ENCODE data around the gene XPNPEP2.
A peak's percentile ranks its signal among the peaks of the same experiment; 100 is the strongest.

The XPNPEP2 gene

DNA sequence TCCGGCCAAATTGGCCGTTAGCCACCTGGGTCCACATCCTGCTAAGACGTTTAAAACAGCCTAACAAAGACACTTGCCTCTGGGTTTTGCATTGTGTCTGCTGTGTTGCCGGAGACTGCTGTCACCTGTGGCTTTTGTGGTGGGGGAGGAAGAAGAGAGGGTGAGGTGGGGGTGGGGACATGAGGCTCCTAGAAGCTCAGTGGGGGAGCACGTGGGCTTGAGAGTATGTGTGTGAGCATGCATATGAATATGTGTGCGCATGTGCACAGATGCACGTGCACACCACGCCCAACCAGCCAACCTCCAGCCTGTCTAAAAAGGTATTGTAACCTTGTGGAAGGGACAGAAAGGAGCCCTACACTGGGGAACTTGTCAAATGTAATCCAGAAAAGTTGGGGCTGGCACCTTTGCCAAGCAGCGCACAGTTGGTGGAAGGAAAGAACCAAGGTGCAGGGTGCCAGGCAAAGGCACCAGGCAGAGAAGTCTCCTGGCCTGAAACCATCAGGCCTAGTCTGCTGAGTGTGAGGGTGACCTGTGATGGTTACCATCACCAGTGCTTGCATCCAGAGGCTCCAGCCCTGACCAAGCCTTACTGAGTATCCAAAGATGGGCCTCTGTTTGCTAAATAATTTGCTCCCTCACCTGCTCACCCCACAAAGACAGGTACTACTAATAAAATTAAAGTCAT is 30.8 kb downstream of the XPNPEP2 start:
- H3K4me3 ChIP-seq (ENCODE audit: low read depth, low read length) = no peak overlapping the region
- DNase-seq (ENCODE audit: low read depth) = peak; percentile 20
- TF ChIP-seq, protein P1, sequence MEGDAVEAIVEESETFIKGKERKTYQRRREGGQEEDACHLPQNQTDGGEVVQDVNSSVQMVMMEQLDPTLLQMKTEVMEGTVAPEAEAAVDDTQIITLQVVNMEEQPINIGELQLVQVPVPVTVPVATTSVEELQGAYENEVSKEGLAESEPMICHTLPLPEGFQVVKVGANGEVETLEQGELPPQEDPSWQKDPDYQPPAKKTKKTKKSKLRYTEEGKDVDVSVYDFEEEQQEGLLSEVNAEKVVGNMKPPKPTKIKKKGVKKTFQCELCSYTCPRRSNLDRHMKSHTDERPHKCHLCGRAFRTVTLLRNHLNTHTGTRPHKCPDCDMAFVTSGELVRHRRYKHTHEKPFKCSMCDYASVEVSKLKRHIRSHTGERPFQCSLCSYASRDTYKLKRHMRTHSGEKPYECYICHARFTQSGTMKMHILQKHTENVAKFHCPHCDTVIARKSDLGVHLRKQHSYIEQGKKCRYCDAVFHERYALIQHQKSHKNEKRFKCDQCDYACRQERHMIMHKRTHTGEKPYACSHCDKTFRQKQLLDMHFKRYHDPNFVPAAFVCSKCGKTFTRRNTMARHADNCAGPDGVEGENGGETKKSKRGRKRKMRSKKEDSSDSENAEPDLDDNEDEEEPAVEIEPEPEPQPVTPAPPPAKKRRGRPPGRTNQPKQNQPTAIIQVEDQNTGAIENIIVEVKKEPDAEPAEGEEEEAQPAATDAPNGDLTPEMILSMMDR (IDR thresholded peaks at IDR 0.05; ENCODE audit: low read depth, low read length, missing control alignments) = no peak
- in situ Hi-C loops (cut with HindIII; ENCODE audit: low sequenced_read_pairs) = no loop called here

DNA sequence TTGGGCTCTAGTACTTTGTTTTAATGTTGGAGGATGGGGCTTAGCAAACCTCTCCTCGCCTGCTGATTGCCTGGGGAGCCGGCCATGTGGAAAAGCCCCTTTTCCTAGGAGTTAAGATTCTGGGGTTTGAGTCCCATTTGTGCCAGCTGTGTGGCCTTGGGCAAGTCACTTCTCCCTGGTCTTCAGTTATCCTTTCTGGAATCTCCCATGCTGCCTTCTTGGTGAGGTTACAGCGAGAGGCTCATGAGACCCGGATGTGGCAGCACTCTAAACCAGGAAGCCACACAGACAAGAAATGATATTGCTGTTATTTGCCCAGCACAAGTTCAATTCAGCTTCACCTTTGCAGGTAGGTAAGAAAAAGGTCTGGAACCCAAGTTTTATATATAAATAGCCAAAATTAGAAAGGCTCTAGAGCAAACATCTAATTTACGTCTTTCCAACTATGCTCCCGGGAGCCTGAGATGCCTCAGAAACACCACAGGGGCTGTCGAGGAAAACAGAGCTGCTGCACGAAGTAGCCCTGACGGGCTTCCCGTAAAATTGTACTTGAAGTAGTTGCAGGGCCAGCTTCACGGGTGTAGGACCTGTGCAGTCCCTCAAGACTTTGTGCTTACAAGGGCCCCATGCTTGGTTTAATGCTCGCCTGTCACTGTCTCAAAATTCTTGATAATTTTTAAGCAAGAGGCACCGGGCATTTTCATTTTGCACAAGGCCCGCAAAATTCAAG is 32.7 kb downstream of the XPNPEP2 start:
- no peak overlapping the region for H3K4me3 ChIP-seq (ENCODE audit: low read depth, low read length)
- no peak for DNase-seq (ENCODE audit: low read depth)
- TF ChIP-seq, protein P1 (IDR thresholded peaks at IDR 0.05; ENCODE audit: low read depth, low read length, missing control alignments) = no peak
- in situ Hi-C loops (cut with HindIII; ENCODE audit: low sequenced_read_pairs) = no loop called here

DNA sequence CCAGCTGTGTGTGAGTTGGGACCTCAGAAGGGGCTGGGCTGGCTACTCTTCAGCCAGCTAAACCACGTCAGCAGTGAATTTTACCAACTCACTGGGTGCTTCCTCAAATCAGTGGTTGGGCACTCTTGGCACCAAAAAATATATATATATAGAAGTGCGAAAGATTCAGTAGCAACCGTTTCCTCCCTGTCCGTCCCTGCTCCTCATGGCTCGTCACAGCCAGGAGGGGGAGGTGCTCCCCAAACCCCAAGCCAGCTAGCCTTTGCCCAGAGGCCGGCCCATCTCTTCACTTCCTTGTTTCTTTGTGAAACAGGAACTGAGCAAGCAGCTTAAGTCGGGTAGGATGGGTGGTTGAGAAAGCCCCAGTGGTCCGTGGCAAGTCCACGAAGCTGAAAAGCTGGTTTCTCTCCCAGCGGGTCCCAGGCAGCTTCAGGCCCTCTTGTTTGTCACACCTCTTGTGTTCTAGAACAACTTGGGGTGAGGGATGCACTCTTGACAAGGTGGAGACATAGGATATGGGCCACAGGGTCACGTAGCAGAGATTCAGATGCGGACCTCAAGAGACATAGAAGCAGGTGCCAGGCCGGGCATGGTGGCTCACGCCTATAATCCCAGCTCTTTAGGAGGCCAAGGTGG is 34.1 kb downstream of the XPNPEP2 start:
- TF ChIP-seq, protein P1 (IDR thresholded peaks at IDR 0.05; ENCODE audit: low read depth, low read length, missing control alignments) = no peak
- DNase-seq (ENCODE audit: low read depth) = no peak
- in situ Hi-C loops (cut with HindIII; ENCODE audit: low sequenced_read_pairs) = no loop called here
- H3K4me3 ChIP-seq (ENCODE audit: low read depth, low read length) = no peak overlapping the region

DNA sequence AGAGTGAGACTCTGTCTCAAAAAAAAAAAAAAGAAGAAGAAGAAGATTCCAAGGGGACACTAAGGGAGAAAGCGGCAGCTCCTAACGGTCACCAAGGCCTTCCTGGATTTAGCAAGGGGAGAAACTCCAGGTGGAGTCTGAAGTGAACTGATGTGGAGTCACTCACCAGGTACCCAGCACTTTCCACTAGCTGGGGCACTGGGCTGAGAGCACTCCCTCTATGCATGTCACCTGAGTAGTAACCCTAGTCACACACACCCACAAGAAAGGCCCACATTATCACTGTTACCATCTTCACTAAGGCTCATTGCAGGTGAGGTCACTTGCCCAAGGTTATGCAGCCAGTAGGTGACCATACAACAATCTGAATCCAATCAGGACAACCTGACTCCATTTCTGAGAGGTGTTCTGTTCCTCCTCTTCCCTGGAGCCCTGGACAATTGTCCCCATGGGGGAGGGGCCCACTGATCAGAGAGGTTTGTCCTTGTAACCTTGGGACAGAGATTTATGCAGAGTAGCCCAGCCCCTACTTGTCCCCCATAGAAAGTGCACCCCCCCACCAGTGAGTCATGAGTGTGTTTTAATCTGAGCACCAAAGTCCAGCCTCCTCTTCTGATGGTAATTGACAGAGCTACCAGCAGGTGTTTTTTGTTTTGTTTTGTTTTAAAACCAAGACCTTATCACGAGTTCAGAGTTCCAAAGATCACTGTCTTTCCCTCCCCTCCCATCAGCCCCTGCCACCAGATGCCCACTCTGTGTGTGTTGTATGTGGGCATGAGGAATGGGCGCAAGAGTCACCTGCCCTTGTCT is 35.1 kb downstream of the XPNPEP2 start:
- no peak for DNase-seq (ENCODE audit: low read depth)
- H3K4me3 ChIP-seq (ENCODE audit: low read depth, low read length) = no peak overlapping the region
- in situ Hi-C loops (cut with HindIII; ENCODE audit: low sequenced_read_pairs) = no loop called here
- TF ChIP-seq, protein P1 (IDR thresholded peaks at IDR 0.05; ENCODE audit: low read depth, low read length, missing control alignments) = no peak

DNA sequence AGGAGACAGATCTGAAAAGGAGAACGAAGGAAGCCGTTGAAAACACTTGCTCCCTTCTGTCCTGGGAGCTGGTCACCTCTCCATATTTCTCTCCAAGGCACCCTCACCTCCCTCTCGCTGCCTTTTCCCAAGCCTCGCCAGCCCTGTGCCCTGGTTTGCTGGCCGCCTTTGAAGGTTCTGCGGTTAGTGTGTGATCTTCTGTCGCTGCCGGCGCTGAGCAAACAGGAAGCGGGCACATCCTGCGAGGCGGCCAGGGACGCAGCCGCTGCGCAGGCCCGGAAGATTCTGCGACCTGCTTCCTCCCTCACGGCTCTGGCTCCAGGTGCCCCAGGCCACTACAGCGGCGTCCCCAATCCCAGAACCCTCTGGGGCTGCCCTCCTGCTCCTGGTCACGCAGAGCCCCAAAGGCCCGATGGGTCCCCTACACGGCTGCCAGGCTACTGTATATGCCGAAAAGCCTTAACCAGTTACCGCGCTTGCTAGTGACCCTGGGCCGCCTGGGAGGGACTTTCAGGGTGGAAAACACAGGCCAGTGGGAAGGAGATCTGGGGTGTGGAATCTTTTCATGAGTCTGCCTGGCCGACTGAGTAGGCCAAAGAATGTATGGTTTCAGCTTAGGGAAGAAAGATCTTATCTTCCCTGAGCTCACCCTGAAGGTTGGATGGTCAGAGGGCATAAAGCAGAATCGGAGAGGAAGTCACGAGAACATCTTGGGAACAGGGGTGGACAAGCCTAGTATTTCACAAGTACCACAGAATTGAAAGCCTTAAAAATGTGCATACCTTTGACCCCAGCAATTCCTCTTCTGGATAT is 38.6 kb downstream of the XPNPEP2 start:
- DNase-seq (ENCODE audit: low read depth) = no peak
- in situ Hi-C loops (cut with HindIII; ENCODE audit: low sequenced_read_pairs) = no loop called here
- no peak overlapping the region for H3K4me3 ChIP-seq (ENCODE audit: low read depth, low read length)
- TF ChIP-seq, protein P1 (IDR thresholded peaks at IDR 0.05; ENCODE audit: low read depth, low read length, missing control alignments) = no peak

Measured in astrocyte of the cerebellum (primary cell).